ENCODE data around the gene RFNG.

GRCh38 chr17:82065638-82066303, 14.2 kb upstream of the RFNG start, which contains the start of gene DUS1L:
- TF ChIP-seq CTCF (conservative IDR thresholded peaks at IDR 0.05; ENCODE audit: low read depth, low read length) (no peak), EZH2 (IDR thresholded peaks at IDR 0.05; ENCODE audit: low read length, unreplicated experiment) (no peak)
